GM21723 (cell line): ENCODE results near the gene CDK8.
"Not testable (repeated sequence)": the region's sequence is repeated elsewhere in the genome, so short reads cannot be mapped to it uniquely, and the experiment has no call there.

Source experiments
- ATAC-seq: cut with Tn5 transposase; IDR thresholded peaks from one replicate; pipeline ENCODE4 v1.9.1; 2021; ENCODE audit warnings: mild to moderate bottlenecking, moderate library complexity; ENCODE audit not compliant: unreplicated experiment

The CDK8 gene

GRCh38 chr13:26310470-26310869, 56.5 kb downstream of the CDK8 start:
- no peak for ATAC-seq

- ATAC-seq, result not testable (repeated sequence)
Measured at GRCh38 chr13:26312019-26312418, 58.1 kb downstream of the CDK8 start.

- not testable (repeated sequence) for ATAC-seq
Measured at GRCh38 chr13:26316095-26316494, 62.2 kb downstream of the CDK8 start.

GRCh38 chr13:26320766-26321165, 66.8 kb downstream of the CDK8 start:
- ATAC-seq, result no peak

- no peak for ATAC-seq
Measured at GRCh38 chr13:26323127-26323526, 69.2 kb downstream of the CDK8 start.

- ATAC-seq, result no peak
Measured at GRCh38 chr13:26323764-26324163, 69.8 kb downstream of the CDK8 start.

- ATAC-seq, result no peak
Measured at GRCh38 chr13:26324294-26324693, 70.4 kb downstream of the CDK8 start.

- no peak for ATAC-seq
Measured at GRCh38 chr13:26324867-26325266, 70.9 kb downstream of the CDK8 start.

- ATAC-seq, result peak; percentile 65
Measured at GRCh38 chr13:26325876-26326275, 71.9 kb downstream of the CDK8 start.

GRCh38 chr13:26326562-26326961, 72.6 kb downstream of the CDK8 start:
- no peak for ATAC-seq

- no peak for ATAC-seq
Measured at GRCh38 chr13:26327940-26328725, 74.2 kb downstream of the CDK8 start.

GRCh38 chr13:26335158-26335557, 81.2 kb downstream of the CDK8 start:
- no peak for ATAC-seq

GRCh38 chr13:26340807-26341206, 86.9 kb downstream of the CDK8 start:
- no peak for ATAC-seq

- no peak for ATAC-seq
Measured at GRCh38 chr13:26342898-26343297, 89.0 kb downstream of the CDK8 start.

GRCh38 chr13:26343816-26344215, 89.9 kb downstream of the CDK8 start:
- no peak for ATAC-seq

- ATAC-seq, result no peak
Measured at GRCh38 chr13:26344980-26345379, 91.1 kb downstream of the CDK8 start.

GRCh38 chr13:26348966-26349365, 95.0 kb downstream of the CDK8 start:
- no peak for ATAC-seq

- ATAC-seq, result no peak
Measured at GRCh38 chr13:26362261-26362660, 108.3 kb downstream of the CDK8 start.

GRCh38 chr13:26370553-26370952, 116.6 kb downstream of the CDK8 start:
- no peak for ATAC-seq

- no peak for ATAC-seq
Measured at GRCh38 chr13:26372747-26373146, 118.8 kb downstream of the CDK8 start.

GRCh38 chr13:26376430-26376829, 122.5 kb downstream of the CDK8 start:
- no peak for ATAC-seq

- no peak for ATAC-seq
Measured at GRCh38 chr13:26377038-26377437, 123.1 kb downstream of the CDK8 start.

- no peak for ATAC-seq
Measured at GRCh38 chr13:26378116-26378515, 124.2 kb downstream of the CDK8 start.
